22Rv1 (cell line): ENCODE results near the gene ARHGAP23.
"Not testable (repeated sequence)": the region's sequence is repeated elsewhere in the genome, so short reads cannot be mapped to it uniquely, and the experiment has no call there.

ENCODE experiments used
- ZFX ChIP-seq: fragments of 450-650 bp; IDR thresholded peaks from 2 replicates; pipeline ENCODE4 v1.6.1; 2017; ENCODE audit warnings: antibody characterized with exemption, borderline replicate concordance
- TF ChIP-seq, protein P1 (sequence below): fragments of 450-650 bp; IDR thresholded peaks from 2 replicates; pipeline ENCODE4 v1.5.1; 2017; ENCODE audit warnings: mild to moderate bottlenecking

GRCh38 chr17:38485681-38486298 is 57.5 kb downstream of the ARHGAP23 start:
- TF ChIP-seq, protein P1, sequence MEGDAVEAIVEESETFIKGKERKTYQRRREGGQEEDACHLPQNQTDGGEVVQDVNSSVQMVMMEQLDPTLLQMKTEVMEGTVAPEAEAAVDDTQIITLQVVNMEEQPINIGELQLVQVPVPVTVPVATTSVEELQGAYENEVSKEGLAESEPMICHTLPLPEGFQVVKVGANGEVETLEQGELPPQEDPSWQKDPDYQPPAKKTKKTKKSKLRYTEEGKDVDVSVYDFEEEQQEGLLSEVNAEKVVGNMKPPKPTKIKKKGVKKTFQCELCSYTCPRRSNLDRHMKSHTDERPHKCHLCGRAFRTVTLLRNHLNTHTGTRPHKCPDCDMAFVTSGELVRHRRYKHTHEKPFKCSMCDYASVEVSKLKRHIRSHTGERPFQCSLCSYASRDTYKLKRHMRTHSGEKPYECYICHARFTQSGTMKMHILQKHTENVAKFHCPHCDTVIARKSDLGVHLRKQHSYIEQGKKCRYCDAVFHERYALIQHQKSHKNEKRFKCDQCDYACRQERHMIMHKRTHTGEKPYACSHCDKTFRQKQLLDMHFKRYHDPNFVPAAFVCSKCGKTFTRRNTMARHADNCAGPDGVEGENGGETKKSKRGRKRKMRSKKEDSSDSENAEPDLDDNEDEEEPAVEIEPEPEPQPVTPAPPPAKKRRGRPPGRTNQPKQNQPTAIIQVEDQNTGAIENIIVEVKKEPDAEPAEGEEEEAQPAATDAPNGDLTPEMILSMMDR: not testable (repeated sequence)
- TF ChIP-seq ZFX: not testable (repeated sequence)
